HG02938 (cell line): ENCODE data around the gene DLG5.
"Not testable (repeated sequence)": the region's sequence is repeated elsewhere in the genome, so short reads cannot be mapped to it uniquely, and the experiment has no call there.

Experiments used
- ATAC-seq: cut with Tn5 transposase; IDR thresholded peaks from one replicate; pipeline ENCODE4 v1.9.1; 2021; ENCODE audit warnings: mild to moderate bottlenecking, moderate library complexity; ENCODE audit not compliant: unreplicated experiment

The DLG5 gene

DNA sequence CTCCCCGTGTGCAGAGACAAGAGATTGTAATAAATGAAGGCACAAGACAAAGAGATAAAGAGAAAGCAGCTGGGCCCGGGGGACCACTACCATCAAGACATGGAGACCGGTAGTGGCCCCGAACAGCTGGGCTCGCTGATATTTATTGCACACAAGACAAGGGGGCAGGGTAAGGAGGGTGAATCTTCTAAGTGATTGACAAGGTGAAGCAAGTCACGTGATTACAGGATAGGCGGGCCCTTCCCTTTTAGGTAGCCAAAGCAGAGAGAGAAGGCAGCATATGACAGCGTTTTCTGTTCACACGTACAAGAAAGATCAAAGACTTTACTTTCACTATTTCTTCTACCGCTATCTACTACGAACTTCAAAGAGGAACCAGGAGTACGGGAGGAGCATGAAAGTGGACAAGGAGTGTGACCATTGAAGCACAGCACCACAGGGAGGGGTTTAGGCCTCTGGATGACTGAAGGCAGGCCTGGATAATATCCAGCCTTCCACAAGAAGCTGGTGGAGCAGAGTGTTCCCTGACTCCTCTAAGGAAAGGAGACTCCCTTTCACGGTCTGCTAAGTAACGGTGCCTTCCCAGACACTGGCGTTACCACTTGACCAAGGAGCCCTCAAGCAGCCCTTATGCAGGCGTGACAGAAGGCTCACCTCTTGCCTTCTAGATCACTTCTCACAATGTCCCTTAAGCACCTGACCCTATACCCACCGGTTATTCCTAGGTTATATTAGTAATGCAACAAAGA, 153.5 kb downstream of the DLG5 start:
- ATAC-seq: not testable (repeated sequence)

DNA sequence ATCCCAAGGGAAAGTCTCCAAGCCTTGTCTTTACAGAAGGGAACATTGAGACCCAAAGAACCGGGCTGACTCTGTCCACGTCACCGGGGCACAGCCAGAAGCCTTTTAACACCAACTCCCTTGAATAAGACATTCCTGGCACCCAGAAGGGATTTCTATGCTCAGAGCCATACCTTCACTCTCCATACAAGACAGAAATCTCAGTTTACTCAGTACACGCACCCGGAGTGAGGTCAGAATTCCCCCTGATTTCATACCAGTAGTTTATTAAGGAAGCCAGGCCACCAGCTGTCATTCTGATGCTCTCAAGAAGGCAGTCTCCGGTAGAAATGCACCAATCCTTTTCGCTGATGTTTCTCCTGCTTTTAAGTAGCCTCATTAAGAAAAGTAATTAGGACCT, 154.7 kb downstream of the DLG5 start:
- no peak for ATAC-seq

DNA sequence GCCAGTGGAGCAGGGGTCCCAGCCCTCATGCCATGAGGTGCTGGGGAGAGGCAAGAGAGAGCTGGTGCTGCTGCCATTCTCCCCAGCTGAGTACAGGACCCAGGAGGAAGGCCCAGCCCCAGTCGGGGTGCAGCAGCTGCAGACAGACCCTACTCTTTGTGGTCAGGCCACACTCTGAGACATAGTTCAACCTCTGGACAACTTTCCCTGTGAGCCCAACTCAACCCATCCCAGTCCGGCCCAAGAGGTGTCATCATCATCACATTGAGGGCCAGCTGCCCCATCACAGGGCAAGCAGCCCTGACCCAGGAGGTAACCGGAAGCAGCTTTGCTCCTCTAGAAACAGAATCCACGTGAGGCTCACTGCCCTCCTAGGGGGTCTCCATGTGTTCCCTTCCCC, 155.1 kb downstream of the DLG5 start:
- no peak for ATAC-seq

DNA sequence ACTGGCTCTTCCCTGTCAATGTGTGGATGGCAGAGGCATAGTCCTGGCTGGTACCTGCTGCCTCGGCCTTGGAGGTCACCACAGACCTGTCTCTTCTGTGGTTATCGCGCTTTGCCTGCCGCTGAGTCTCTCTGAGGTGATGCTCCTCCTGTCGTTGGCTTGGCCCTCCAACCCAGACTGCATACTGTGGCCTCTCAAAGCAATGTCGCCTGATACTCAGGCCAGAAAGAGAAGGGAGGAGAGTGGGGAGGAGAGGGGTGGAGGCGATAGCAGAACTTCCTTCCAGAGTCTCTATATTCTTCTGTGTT, 155.7 kb downstream of the DLG5 start:
- no peak for ATAC-seq

DNA sequence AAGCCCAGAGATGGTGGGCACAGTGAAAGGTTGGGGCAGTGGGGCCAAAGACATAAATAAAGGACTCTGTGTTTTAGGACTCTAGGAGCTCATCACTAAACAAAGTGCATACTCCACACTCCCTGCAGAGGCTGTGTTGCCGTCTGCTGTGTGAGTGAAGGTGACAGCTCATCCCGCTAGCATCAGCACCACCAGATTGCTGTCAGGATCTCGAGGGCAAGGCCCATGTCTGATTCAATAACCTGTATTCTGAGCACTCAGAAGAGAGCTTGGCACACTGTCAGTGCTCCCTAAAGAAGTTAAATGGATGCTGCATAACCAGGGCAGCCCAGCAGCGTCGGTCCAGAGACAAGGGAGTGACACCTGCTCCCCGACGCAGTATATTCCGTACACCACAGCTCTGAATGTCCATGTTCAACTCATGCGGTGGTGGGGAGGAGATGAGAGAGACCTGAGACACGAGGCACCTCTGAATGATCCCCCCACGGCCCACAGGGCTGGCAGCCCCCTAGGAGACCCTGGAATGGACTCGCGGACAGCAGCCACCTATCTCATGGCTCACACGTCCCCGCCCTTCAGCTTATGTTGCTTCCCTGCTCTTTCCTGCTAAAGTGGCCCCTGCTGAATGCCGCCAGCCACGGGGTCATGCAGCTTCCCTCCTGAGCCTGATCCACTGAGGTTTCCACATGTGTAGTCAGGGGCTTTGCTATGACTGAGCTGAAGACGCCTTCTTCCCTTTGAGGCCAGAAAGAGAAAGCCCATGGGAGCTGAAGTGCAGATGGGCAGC, 156.3 kb downstream of the DLG5 start:
- ATAC-seq: no peak

DNA sequence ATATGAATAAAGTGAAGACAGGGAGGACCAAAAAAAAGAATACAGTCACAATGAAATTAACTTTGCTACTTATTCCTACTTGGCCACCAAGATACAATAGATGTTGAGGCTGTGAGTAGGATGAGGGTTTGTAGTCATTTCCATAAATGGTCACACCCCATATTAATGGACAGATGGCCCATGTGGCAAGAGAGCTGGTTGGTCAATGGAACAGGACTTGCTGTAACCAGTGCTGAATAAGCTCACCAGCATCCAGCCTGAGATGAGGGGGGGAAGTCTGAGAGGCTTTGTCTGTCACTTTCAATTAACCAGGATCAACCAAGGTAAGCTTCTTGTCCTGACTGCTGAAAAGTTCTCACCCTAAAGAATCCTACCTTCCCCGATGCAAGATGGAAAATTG, 158.5 kb downstream of the DLG5 start:
- no peak for ATAC-seq

DNA sequence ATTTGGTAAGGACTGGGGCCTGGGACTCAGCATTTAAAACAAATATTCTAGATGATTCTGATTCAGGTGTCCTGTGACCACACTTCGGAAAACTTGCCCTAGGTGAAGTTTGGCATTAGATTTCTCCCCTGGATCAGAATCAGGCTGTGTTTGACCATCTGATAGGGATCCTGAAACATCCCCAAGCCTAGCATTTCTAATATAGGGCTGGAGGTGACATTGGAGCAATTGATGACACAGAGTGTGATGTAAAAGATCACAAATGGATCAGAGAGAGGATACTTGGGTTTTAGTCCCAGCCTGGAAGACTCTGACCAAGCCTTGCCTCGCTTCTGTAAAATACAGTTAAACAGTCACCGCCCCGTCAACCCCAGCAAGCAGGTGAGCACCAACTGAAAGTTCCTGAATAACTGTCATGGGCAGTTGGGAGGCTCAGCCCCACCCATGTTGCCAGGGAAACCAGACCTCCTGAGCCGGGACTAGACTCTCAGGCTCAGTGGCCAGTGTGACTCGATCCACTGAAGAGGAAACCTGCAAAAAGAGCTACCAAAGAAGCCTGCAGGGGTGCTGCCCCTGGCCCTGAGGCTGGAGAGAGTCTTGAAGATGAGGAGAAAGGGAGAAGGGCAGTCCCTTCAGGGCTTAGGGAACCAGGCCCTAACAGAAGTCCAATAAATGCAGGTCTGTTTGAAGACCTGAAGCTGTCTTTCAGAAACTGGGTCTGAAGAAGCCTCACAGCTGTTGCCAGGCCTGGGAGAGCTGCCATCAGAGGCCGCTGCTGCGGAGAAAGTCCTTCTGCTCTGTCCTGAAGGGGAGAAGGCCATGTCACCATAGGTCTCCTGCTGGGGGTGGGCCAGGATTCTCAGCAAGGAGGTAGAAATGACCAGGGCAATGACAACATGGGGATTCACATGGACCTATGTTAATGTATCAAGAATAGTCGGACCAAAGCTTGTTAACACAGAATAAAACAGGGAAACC, 162.8 kb downstream of the DLG5 start:
- ATAC-seq: no peak

DNA sequence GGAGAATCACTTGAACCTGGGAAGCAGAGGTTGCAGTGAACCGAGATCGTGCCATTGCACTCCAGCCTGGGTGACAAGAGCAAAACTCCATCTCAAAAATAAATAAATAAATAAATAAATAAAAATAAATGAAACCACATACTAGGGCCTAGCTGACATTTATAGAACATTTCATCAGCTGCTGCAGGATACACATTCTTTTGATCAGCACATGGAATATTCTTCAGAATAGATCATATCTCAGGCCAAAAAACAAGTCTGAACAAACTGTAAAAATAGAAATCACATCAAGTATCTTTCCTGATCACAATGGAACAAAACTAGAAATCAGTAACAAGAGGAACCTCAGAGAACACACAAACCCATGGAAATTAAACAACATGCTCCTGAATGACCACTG, 168.1 kb downstream of the DLG5 start:
- ATAC-seq: not testable (repeated sequence)

DNA sequence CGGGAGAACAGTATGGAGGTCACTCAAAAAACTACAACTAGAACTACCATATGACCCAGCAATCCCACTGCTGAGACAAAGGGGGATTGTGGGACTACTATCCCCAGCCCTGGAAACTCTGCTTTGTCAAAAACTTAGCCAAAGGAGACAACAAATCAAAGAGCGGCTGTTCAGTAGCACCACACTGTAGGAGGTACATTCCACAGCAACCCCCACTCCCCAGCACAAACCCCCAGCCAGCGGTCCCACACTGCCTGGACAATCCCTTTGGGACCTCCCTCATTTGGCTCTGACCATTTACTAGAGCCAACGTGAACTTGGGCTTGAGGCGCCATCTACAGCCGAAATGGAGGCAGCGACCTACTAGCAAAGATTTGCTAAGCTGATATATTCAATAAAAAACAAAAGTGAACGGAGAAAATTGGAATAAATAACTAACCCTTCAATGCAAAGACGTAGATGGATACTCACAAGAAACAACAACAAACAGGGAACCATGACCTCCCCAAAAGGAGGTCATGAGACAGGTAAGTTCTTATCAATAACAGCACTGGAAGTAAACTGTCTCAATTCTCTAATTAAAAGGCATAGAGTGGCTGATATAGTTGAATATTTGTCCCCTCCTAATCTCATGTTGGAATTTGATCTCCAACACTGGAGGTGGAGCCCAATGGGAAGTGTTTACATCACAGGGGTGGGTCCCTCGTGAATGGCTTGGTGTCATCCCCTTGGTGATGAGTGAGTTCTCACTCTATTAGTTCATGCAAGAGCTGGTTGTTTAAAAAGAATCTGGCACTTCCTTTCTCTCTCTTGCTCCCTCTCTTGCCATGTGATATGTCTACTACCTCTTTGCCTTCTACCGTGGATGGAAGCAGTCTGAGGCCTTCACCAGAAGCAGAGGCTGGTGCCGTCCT, 170.0 kb downstream of the DLG5 start:
- no peak for ATAC-seq

DNA sequence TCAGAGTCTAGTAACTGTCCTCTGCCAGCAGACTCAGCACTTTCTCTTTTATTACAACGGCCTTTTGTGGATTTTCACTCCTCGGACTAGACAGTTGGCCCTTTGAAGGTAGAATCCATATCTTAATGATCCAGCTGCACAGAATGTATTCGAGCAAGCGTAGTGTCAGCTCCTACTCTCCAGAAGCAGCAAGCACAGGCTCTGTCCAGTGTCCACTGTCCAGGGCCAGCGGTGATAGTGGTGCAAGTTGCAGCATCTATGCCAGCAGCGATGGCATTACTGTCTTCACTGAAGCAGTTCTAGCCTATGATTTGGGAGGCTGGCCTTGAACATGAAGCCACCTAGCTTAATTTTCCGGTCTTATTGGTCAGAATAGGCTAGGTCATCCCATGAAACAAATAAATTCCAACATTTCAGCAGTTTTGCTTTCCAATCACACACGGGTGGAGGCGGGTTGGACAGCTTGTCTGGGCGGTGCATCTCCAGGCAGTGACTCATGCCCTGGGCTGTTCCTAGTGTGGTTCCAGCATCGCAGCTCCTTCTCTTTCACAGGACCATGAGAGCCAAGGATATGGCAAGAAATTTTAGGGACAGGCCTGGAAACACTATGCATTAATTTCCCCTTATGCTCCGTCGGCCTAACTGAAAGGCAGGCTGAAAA, 180.4 kb downstream of the DLG5 start:
- ATAC-seq: no peak

DNA sequence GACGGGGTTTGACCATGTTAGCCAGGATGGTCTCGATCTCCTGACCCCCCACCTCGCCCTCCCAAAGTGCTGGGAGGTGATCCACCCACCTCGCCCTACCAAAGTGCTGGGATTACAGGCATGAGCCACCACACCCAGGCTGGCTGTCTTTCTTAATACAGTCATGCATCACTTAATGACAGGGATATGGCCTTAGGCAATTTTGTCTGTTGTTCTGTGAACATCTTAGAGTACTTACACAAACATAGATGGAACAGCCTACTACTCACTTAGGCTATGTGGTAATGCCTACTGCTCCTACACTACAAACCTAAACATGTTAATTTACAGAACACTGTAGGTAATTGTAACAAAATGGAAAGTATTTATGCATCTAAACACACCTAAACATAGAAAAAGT, 182.3 kb downstream of the DLG5 start:
- no peak for ATAC-seq

DNA sequence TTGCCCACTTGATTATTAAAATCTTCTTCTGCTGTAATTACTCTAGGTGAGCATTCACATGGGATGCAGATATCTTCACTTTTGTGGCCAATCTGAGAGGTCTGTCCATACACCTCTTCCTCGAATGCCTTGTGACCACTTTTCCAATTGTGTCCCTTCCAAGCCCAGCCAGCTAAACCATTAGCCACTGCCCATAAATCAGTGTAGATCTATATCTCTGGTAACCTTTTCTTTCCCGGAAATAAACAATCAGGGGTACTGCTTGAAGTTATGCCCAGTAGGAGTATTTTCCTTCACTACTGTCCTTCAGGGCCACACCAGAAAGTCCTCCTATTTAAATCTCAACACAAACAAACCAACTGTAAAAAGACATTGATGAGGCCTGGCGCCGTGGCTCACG, 184.4 kb downstream of the DLG5 start:
- no peak for ATAC-seq

DNA sequence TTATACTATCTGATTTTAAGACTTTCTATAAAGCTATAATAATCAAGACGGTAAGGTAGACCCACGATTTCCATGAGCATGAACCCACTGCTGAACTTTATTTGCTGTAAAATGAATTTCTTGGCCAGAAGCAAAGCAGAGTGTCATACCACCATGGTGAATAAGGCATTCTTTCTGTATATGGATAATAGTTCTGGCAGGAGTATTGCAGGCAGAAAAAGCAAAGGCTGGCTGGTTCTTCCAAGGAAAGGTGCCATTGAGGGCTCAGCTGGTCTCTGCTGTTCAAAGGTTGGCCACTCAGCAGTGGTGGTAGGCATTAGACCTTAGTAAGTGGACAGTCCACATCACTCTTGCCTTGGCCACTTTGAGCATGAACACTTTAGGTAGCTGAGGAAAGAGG, 184.8 kb downstream of the DLG5 start:
- ATAC-seq: no peak
